GM19395 (cell line): Measurements from ENCODE around the gene MGMT.

Experiments
- ATAC-seq: cut with Tn5 transposase; IDR thresholded peaks from one replicate; pipeline ENCODE4 v1.9.1; 2021; ENCODE audit warnings: mild to moderate bottlenecking, moderate library complexity; ENCODE audit not compliant: unreplicated experiment

Gene MGMT

GRCh38 chr10:129766611-129767550 is 299.8 kb downstream of the MGMT start:
- no peak for ATAC-seq

- no peak for ATAC-seq
Observed at GRCh38 chr10:129767751-129768150, 300.7 kb downstream of the MGMT start.

GRCh38 chr10:129768437-129769355 is 301.7 kb downstream of the MGMT start:
- ATAC-seq = no peak

GRCh38 chr10:129769381-129770116 is 302.5 kb downstream of the MGMT start:
- ATAC-seq = no peak

- no peak for ATAC-seq
Observed at GRCh38 chr10:129770286-129770685, 303.2 kb downstream of the MGMT start.

GRCh38 chr10:129771024-129771423 is 304.0 kb downstream of the MGMT start:
- no peak for ATAC-seq

GRCh38 chr10:129771576-129771975 is 304.5 kb downstream of the MGMT start:
- ATAC-seq = no peak

DNA sequence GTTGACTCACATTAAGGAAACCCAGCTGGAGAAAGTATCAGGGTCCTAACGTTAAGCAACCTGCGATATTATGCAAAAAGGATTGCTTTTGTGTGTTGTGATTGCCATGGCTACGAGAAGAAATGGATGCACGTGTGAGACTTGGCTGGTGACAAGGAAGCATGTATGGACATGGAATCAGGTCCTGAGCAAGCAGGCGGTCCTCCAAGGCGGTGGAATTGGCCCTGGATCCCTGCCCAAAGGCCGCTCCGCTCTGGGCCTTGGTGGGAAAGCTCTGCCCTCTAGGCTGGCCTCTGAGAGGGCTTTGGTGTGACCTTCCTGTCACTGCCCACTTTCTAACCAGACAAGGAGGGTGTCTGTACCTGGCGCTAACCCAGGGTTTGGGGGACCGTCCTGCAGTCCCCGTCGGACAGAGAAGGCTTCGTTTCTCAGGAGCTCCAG is 305.0 kb downstream of the MGMT start:
- ATAC-seq = no peak

- no peak for ATAC-seq
Observed at GRCh38 chr10:129772468-129773358, 305.7 kb downstream of the MGMT start.

GRCh38 chr10:129773359-129773990 is 306.4 kb downstream of the MGMT start:
- ATAC-seq = no peak

DNA sequence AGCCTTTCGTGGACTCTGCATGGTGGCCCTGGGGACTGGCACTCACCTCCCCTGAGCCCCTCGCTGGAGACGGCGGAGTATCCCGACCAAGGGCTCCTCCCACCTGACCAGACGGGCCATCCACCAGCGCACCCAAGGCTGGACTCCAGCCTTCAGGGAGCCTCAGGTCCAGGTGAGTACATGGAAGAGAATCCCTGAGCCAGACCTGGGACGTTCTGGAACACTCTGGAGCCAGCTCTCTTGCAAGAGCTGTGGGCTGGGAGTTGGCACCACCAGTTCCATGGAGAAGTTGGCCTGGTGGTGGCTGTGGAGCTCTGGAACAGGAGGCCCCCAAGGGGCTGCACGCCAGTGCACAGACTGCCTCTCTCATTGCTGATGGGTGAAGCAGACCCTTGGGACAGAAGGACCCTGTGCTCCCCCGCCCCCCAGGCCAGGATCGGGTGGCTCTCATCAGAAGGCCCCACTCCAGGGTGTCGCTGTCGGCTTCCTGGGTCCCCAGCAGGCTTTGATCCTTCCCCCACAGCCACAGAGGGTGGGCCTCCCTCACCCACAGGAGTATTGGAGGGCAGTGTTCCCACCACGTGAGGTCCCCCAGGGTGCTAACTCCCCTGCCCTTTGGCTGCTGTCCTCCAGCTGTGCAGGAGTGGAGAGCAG is 307.2 kb downstream of the MGMT start:
- ATAC-seq = no peak

GRCh38 chr10:129774736-129775401 is 307.8 kb downstream of the MGMT start:
- ATAC-seq = no peak

- no peak for ATAC-seq
Observed at GRCh38 chr10:129775681-129776080, 308.6 kb downstream of the MGMT start.

GRCh38 chr10:129777687-129778086 is 310.6 kb downstream of the MGMT start:
- ATAC-seq = no peak

DNA sequence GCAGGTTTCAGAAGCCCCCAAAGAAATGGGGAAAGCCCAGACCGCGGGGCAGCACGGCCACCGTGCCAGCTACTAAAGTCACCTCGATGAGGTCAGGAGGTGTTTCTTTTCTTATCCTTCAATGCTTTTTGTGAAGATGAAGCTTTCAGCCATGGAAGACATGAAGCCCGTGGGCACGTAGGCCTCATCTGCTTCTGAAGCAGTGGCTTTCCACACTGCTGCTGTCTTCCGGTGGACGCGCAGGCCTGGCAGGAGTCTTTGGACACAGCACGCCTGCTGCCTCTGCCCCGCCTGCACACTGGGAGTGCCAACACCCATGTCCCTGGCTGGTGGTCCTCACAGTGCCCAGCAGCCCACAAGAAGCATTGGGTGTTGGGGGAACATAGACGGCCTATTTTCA is 311.5 kb downstream of the MGMT start:
- no peak for ATAC-seq

- no peak for ATAC-seq
Observed at GRCh38 chr10:129779126-129780111, 312.4 kb downstream of the MGMT start.

- ATAC-seq = no peak
Observed at GRCh38 chr10:129780198-129780597, 313.2 kb downstream of the MGMT start.
